DND-41 (cell line): Measurements from ENCODE around the gene CAMK2A.

Experiments
- EZH2 ChIP-seq: IDR thresholded peaks from 3 replicates; pipeline ENCODE4 v1.6.1; 2012; ENCODE audit warnings: borderline replicate concordance, low read depth, mild to moderate bottlenecking, moderate library complexity, low read length, inconsistent platforms; ENCODE audit not compliant: severe bottlenecking
- TF ChIP-seq, protein P1 (sequence below): IDR thresholded peaks from 2 replicates; pipeline ENCODE4 v1.5.1; 2012; ENCODE audit warnings: borderline replicate concordance, low read length, moderate library complexity, mild to moderate bottlenecking; ENCODE audit not compliant: poor library complexity, severe bottlenecking; ENCODE audit errors: extremely low read depth

DNA sequence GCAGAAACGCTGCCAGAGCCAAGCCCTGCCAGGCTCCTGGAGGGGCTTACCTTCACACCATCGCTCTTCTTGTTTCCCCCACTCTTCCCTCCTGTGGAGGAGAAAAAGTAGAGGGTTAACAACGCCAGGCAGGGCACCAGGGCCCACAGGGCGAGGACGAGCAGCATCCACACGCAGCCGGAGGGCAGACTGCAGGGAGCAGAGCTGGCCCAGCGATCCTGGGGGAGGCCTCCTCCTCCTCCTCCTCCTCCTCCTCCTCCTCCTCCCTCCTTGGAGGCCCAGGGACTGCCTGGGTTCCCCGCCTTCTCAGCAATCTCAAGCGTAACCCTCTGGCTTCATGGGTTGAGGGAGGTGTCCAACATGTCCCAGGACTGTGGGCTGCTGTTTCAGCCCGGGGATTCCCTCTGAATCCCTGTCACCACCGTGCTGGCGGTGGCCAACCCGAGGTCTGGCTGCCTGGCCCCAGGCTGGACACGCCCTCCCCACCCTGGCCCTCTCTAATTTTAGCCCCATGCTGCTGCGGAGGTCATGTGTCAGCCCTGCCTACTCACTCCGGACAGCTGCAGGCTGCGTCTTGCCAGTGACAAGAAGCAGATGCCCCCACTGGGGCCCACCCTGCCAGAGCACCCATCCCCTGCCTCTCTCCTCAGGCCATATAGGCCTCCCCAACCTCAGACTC is 44.3 kb downstream of the CAMK2A start:
- TF ChIP-seq, protein P1, sequence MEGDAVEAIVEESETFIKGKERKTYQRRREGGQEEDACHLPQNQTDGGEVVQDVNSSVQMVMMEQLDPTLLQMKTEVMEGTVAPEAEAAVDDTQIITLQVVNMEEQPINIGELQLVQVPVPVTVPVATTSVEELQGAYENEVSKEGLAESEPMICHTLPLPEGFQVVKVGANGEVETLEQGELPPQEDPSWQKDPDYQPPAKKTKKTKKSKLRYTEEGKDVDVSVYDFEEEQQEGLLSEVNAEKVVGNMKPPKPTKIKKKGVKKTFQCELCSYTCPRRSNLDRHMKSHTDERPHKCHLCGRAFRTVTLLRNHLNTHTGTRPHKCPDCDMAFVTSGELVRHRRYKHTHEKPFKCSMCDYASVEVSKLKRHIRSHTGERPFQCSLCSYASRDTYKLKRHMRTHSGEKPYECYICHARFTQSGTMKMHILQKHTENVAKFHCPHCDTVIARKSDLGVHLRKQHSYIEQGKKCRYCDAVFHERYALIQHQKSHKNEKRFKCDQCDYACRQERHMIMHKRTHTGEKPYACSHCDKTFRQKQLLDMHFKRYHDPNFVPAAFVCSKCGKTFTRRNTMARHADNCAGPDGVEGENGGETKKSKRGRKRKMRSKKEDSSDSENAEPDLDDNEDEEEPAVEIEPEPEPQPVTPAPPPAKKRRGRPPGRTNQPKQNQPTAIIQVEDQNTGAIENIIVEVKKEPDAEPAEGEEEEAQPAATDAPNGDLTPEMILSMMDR = no peak
- no peak for TF ChIP-seq EZH2
